HFFc6 (cell line): ENCODE results near the gene IGFALS. TPM values are rescaled to one million over a fixed set of nuclear protein-coding genes. Genes with fewer than 3 reads are reported as not detected.

ENCODE experiments used
- DNase-seq: peaks from one replicate; pipeline ENCODE4 v3.0.0-alpha.2; 2018
- H3K27ac Mint-ChIP-seq: 2 replicates; pipeline ENCODE4 v1.8.0; 2020; ENCODE audit warnings: mild to moderate bottlenecking, mixed read lengths
- H3K27me3 Mint-ChIP-seq: 2 replicates; pipeline ENCODE4 v1.8.0; 2021; ENCODE audit warnings: mild to moderate bottlenecking, moderate library complexity, mixed read lengths; ENCODE audit not compliant: insufficient read depth
- H3K36me3 Mint-ChIP-seq: 2 replicates; pipeline ENCODE4 v1.8.0; 2021; ENCODE audit warnings: low read depth, mixed read lengths
- H3K4me1 Mint-ChIP-seq: 2 replicates; pipeline ENCODE4 v1.8.0; 2020; ENCODE audit warnings: low read depth, mixed read lengths
- H3K4me3 Mint-ChIP-seq: 2 replicates; pipeline ENCODE4 v1.8.0; 2020; ENCODE audit warnings: mild to moderate bottlenecking, moderate library complexity, mixed read lengths
- H3K9me3 Mint-ChIP-seq: 2 replicates; pipeline ENCODE4 v1.8.0; 2020; ENCODE audit warnings: mild to moderate bottlenecking, mixed read lengths
- CTCF ChIP-seq: fragments of 200-600 bp; sonication (generic); IDR thresholded peaks from 2 replicates; pipeline ENCODE4 v1.5.0; 2021; ENCODE audit warnings: antibody characterized with exemption, mild to moderate bottlenecking
- total RNA-seq, 6 experiments: library from RNA; stranded (reverse); fragmentation: NEBNext Ultra II Directional; extraction: Animal tissue kit (Norgen Biotek cat#: 25700); gene quantifications; 2 replicates in 1 of 6; 3 replicates in 5 of 6; pipeline ENCODE4 v1.2.3, GENCODE V29; 2021

IGFALS gene
- total RNA-seq, 6 experiments from 2014 or later: not detected

GRCh38 chr16:1787322-1788094 is 6.0 kb downstream of the IGFALS start:
- no peak overlapping the region for H3K27ac Mint-ChIP-seq
- TF ChIP-seq CTCF: no peak
- peaks cover 5% of the 10 kb centered on the region; the same call in 1 of the 2 replicates for H3K4me1 Mint-ChIP-seq
- peaks cover 4% of the 10 kb centered on the region; the same call in 1 of the 2 replicates for H3K36me3 Mint-ChIP-seq
- H3K4me3 Mint-ChIP-seq: no peak overlapping the region
- H3K9me3 Mint-ChIP-seq: no peaks in the 10 kb centered on the region
- no peak for DNase-seq
- peaks cover 4% of the 10 kb centered on the region for H3K27me3 Mint-ChIP-seq

- Mint-ChIP-seq H3K4me1 (peaks cover 5% of the 10 kb centered on the region; the same call in 1 of the 2 replicates), H3K27me3 (peaks cover 6% of the 10 kb centered on the region), H3K4me3 (no peak overlapping the region), H3K36me3 (peaks cover 4% of the 10 kb centered on the region; the same call in 1 of the 2 replicates), H3K9me3 (no peaks in the 10 kb centered on the region), H3K27ac (no peak overlapping the region)
- no peak for DNase-seq
- TF ChIP-seq CTCF: no peak
Observed at GRCh38 chr16:1787056-1787321, 6.5 kb downstream of the IGFALS start.

- Mint-ChIP-seq H3K9me3 (no peaks in the 10 kb centered on the region), H3K4me3 (no peak overlapping the region), H3K27me3 (peaks cover 10% of the 10 kb centered on the region), H3K4me1 (peaks cover 10% of the 10 kb centered on the region), H3K27ac (no peak overlapping the region), H3K36me3 (peaks cover 4% of the 10 kb centered on the region; the same call in 1 of the 2 replicates)
- no peak for DNase-seq
- peak; percentile 33; the same call in 1 of the 2 replicates for TF ChIP-seq CTCF
Observed at GRCh38 chr16:1786242-1787055, 7.1 kb downstream of the IGFALS start.

- H3K4me1 Mint-ChIP-seq: peaks cover 16% of the 10 kb centered on the region
- no peak overlapping the region for H3K4me3 Mint-ChIP-seq
- no peak overlapping the region for H3K27ac Mint-ChIP-seq
- no peak for DNase-seq
- no peak for TF ChIP-seq CTCF
- H3K36me3 Mint-ChIP-seq: peaks cover 4% of the 10 kb centered on the region; the same call in 1 of the 2 replicates
- H3K9me3 Mint-ChIP-seq: no peaks in the 10 kb centered on the region
- peaks cover 15% of the 10 kb centered on the region for H3K27me3 Mint-ChIP-seq
Observed at GRCh38 chr16:1785846-1786170, 7.7 kb downstream of the IGFALS start.

- H3K4me3 Mint-ChIP-seq: no peak overlapping the region
- peaks cover 22% of the 10 kb centered on the region for H3K4me1 Mint-ChIP-seq
- no peak for TF ChIP-seq CTCF
- no peak overlapping the region for H3K27ac Mint-ChIP-seq
- H3K9me3 Mint-ChIP-seq: no peaks in the 10 kb centered on the region
- no peak for DNase-seq
- H3K27me3 Mint-ChIP-seq: peaks cover 15% of the 10 kb centered on the region
- H3K36me3 Mint-ChIP-seq: peaks cover 4% of the 10 kb centered on the region; the same call in 1 of the 2 replicates
Observed at GRCh38 chr16:1784977-1785845, 8.3 kb downstream of the IGFALS start.
